HEK293 (cell line): ENCODE measurements around the gene CNOT6L.

ENCODE experiments used
- CTCF ChIA-PET: fragments of 350-600 bp; formaldehyde crosslinking; extraction: SDS; loops from one replicate; lab custom pipeline; 2021; ENCODE audit warnings: antibody characterized with exemption; lab: Yijun Ruan, JAX
- POLR2A ChIA-PET: fragments of 300-600 bp; formaldehyde crosslinking; extraction: SDS; loops from one replicate; lab custom pipeline; 2020; ENCODE audit warnings: antibody characterized with exemption, inconsistent platforms; lab: Yijun Ruan, JAX
- H3K27ac ChIP-seq: fragments of 200-500 bp; sonication (Bioruptor generic); 2 replicates; pipeline ENCODE4 v1.5.1; 2014; ENCODE audit warnings: low read depth, low read length, control low read depth, inconsistent platforms; ENCODE audit errors: extremely low read depth
- H3K36me3 ChIP-seq, 2 experiments: fragments of 200-500 bp in 1 of 2; sonication (Bioruptor generic) in 1 of 2; 1 replicate in 1 of 2; 2 replicates in 1 of 2; pipeline ENCODE4 v1.5.1; 2014 to 2017; ENCODE audit warnings: inconsistent platforms in 2 of 2, low read length in 2 of 2; ENCODE audit not compliant: control insufficient read depth in 2 of 2, insufficient read depth in 1 of 2
- H3K4me1 ChIP-seq: fragments of 200-500 bp; sonication (Bioruptor generic); 2 replicates; pipeline ENCODE4 v1.5.1; 2014; ENCODE audit warnings: mild to moderate bottlenecking, low read length, inconsistent platforms; ENCODE audit not compliant: control insufficient read depth, insufficient read depth
- H3K4me3 ChIP-seq: 2 replicates; pipeline ENCODE4 v1.5.1; 2011; ENCODE audit warnings: low read depth, mild to moderate bottlenecking, control low read depth, low read length, moderate library complexity
- H3K9me3 ChIP-seq: fragments of 200-500 bp; sonication (Bioruptor generic); 2 replicates; pipeline ENCODE4 v1.5.1; 2014; ENCODE audit warnings: low read depth, low read length, inconsistent platforms; ENCODE audit not compliant: control insufficient read depth, insufficient read depth
- CTCF ChIP-seq: fragments of 450-650 bp; formaldehyde crosslinking; IDR thresholded peaks from 2 replicates; pipeline ENCODE4 v1.5.1; 2016; ENCODE audit warnings: missing biosample characterization, missing genetic modification characterization
- GLI4 ChIP-seq: fragments of 450-650 bp; formaldehyde crosslinking; IDR thresholded peaks from 2 replicates; pipeline ENCODE4 v1.5.1; 2016; ENCODE audit warnings: missing biosample characterization, missing genetic modification characterization
- IKZF3 ChIP-seq: fragments of 450-650 bp; IDR thresholded peaks from 2 replicates; pipeline ENCODE4 v1.5.0; 2018; ENCODE audit warnings: missing biosample characterization, mild to moderate bottlenecking, missing genetic modification characterization, moderate library complexity
- KLF16 ChIP-seq: fragments of 450-650 bp; formaldehyde crosslinking; IDR thresholded peaks from 2 replicates; pipeline ENCODE4 v1.5.1; 2017; ENCODE audit warnings: missing biosample characterization, missing genetic modification characterization
- MZF1 ChIP-seq: fragments of 450-650 bp; formaldehyde crosslinking; IDR thresholded peaks from 2 replicates; pipeline ENCODE4 v1.5.1; 2017; ENCODE audit warnings: missing biosample characterization, missing genetic modification characterization, borderline replicate concordance
- PRDM1 ChIP-seq: fragments of 450-650 bp; formaldehyde crosslinking; IDR thresholded peaks from 2 replicates; pipeline ENCODE4; 2016; ENCODE audit warnings: missing biosample characterization, missing genetic modification characterization
- PRDM10 ChIP-seq: fragments of 450-650 bp; formaldehyde crosslinking; IDR thresholded peaks from 2 replicates; pipeline ENCODE4 v1.5.1; 2016; ENCODE audit warnings: missing biosample characterization, missing genetic modification characterization
- SP2 ChIP-seq: fragments of 450-650 bp; formaldehyde crosslinking; IDR thresholded peaks from 2 replicates; pipeline ENCODE4 v1.5.1; 2016; ENCODE audit warnings: missing biosample characterization, missing genetic modification characterization
- SP7 ChIP-seq: fragments of 450-650 bp; formaldehyde crosslinking; IDR thresholded peaks from 2 replicates; pipeline ENCODE4 v1.5.1; 2016; ENCODE audit warnings: missing biosample characterization, missing genetic modification characterization
- ZBTB11 ChIP-seq: fragments of 450-650 bp; formaldehyde crosslinking; conservative IDR thresholded peaks from 2 replicates; pipeline ENCODE4 v1.5.1; 2016; ENCODE audit warnings: low read depth, missing biosample characterization, missing genetic modification characterization
- ZBTB17 ChIP-seq: fragments of 450-650 bp; formaldehyde crosslinking; IDR thresholded peaks from 2 replicates; pipeline ENCODE4 v1.5.1; 2016; ENCODE audit warnings: missing biosample characterization, missing genetic modification characterization
- ZBTB20 ChIP-seq: fragments of 450-650 bp; formaldehyde crosslinking; IDR thresholded peaks from 2 replicates; pipeline ENCODE4 v1.5.1; 2016; ENCODE audit warnings: missing biosample characterization, missing genetic modification characterization
- ZBTB6 ChIP-seq: fragments of 450-650 bp; formaldehyde crosslinking; IDR thresholded peaks from 2 replicates; pipeline ENCODE4 v1.5.1; 2017; ENCODE audit warnings: missing biosample characterization, missing genetic modification characterization
- ZEB2 ChIP-seq: fragments of 450-650 bp; formaldehyde crosslinking; IDR thresholded peaks from 2 replicates; pipeline ENCODE4 v1.5.1; 2016; ENCODE audit warnings: missing biosample characterization, missing genetic modification characterization
- ZFP69B ChIP-seq: fragments of 450-650 bp; formaldehyde crosslinking; IDR thresholded peaks from 2 replicates; pipeline ENCODE4 v1.5.1; 2016; ENCODE audit warnings: missing biosample characterization, missing genetic modification characterization
- ZNF157 ChIP-seq: fragments of 450-650 bp; formaldehyde crosslinking; IDR thresholded peaks from 2 replicates; pipeline ENCODE4 v1.5.1; 2016; ENCODE audit warnings: missing biosample characterization, missing genetic modification characterization
- ZNF2 ChIP-seq: fragments of 450-650 bp; formaldehyde crosslinking; IDR thresholded peaks from 2 replicates; pipeline ENCODE4 v1.5.1; 2016; ENCODE audit warnings: missing biosample characterization, missing genetic modification characterization
- ZNF24 ChIP-seq: fragments of 450-650 bp; formaldehyde crosslinking; IDR thresholded peaks from 2 replicates; pipeline ENCODE4 v1.5.1; 2016; ENCODE audit warnings: missing biosample characterization, missing genetic modification characterization
- ZNF341 ChIP-seq: fragments of 450-650 bp; formaldehyde crosslinking; IDR thresholded peaks from 2 replicates; pipeline ENCODE4; 2016; ENCODE audit warnings: low read depth, missing biosample characterization, missing genetic modification characterization
- ZNF366 ChIP-seq: fragments of 450-650 bp; formaldehyde crosslinking; conservative IDR thresholded peaks from 2 replicates; pipeline ENCODE4 v1.5.1; 2016; ENCODE audit warnings: missing biosample characterization, missing genetic modification characterization
- ZNF513 ChIP-seq: fragments of 450-650 bp; IDR thresholded peaks from 2 replicates; pipeline ENCODE4 v1.5.1; 2018; ENCODE audit warnings: missing biosample characterization, missing genetic modification characterization
- ZNF571 ChIP-seq: fragments of 450-650 bp; formaldehyde crosslinking; IDR thresholded peaks from 2 replicates; pipeline ENCODE4 v1.5.0; 2017; ENCODE audit warnings: missing biosample characterization, missing genetic modification characterization
- ZNF580 ChIP-seq: fragments of 450-650 bp; formaldehyde crosslinking; IDR thresholded peaks from 2 replicates; pipeline ENCODE4 v1.5.1; 2016; ENCODE audit warnings: missing biosample characterization, missing genetic modification characterization
- ZNF629 ChIP-seq: fragments of 450-650 bp; formaldehyde crosslinking; IDR thresholded peaks from 2 replicates; pipeline ENCODE4 v1.5.1; 2017; ENCODE audit warnings: missing biosample characterization, missing genetic modification characterization
- ZNF660 ChIP-seq: fragments of 450-650 bp; IDR thresholded peaks from 2 replicates; pipeline ENCODE4 v1.5.1; 2018; ENCODE audit warnings: missing biosample characterization, mild to moderate bottlenecking, missing genetic modification characterization
- ZNF837 ChIP-seq: fragments of 450-650 bp; formaldehyde crosslinking; IDR thresholded peaks from 2 replicates; pipeline ENCODE4 v1.5.1; 2016; ENCODE audit warnings: missing biosample characterization, missing genetic modification characterization

CNOT6L gene

GRCh38 chr4:77818073-77818601 is 1.0 kb downstream of the CNOT6L start:
- peak overlapping the region; percentile 80 for H3K4me3 ChIP-seq
- POLR2A ChIA-PET = interaction anchor here (0.5 to 1.8 kb wide), 3 partner anchors 44 to 1122 kb away, joined by 3 to 11 read pairs (median 4); partner anchors contain the start of genes MRPL1 and PAQR3
- TF ChIP-seq ZNF24 (tag by site-specific recombination) = 0 out of 2 replicates have a peak, but pooled peaks have one; percentile 49
- 0 out of 2 replicates have a peak, but pooled peaks have one; percentile 16 for TF ChIP-seq PRDM10 (tag by site-specific recombination)
- peak; percentile 17; the same call in 1 of the 2 replicates for TF ChIP-seq ZEB2 (tag by site-specific recombination)
- no peak for TF ChIP-seq ZNF571 (tag by site-specific recombination)
- peak; percentile 63 for TF ChIP-seq SP2 (tag by site-specific recombination)
- peak; percentile 81; the same call in 1 of the 2 replicates for TF ChIP-seq ZBTB6 (tag by site-specific recombination)
- peak; percentile 26; the same call in 1 of the 2 replicates for TF ChIP-seq SP7 (tag by site-specific recombination)
- no peak for TF ChIP-seq ZNF157 (tag by site-specific recombination)
- TF ChIP-seq KLF16 = peak; percentile 68; the same call in 1 of the 2 replicates
- peak; percentile 30; the same call in 1 of the 2 replicates for TF ChIP-seq ZBTB11 (tag by site-specific recombination)
- peak; percentile 87 for TF ChIP-seq ZBTB17 (tag by site-specific recombination)
- 0 out of 2 replicates have a peak, but pooled peaks have one; percentile 34 for TF ChIP-seq ZFP69B (tag by site-specific recombination)
- no peak for TF ChIP-seq GLI4 (tag by site-specific recombination)
- TF ChIP-seq PRDM1 (tag by site-specific recombination) = peak; percentile 51; the same call in 1 of the 2 replicates
- no peak for TF ChIP-seq ZNF837 (tag by site-specific recombination)
- no peak for TF ChIP-seq ZNF580
- TF ChIP-seq ZNF366 (tag by site-specific recombination) = peak; percentile 67
- TF ChIP-seq IKZF3 (tag by site-specific recombination) = peak; percentile 68
- TF ChIP-seq CTCF = peak; percentile 47
- peak; percentile 59; the same call in 1 of the 2 replicates for TF ChIP-seq ZNF2 (tag by site-specific recombination)
- TF ChIP-seq ZNF629 = peak; percentile 26; the same call in 1 of the 2 replicates
- peak; percentile 66 for TF ChIP-seq ZNF513 (tag by site-specific recombination)
- 0 out of 2 replicates have a peak, but pooled peaks have one; percentile 15 for TF ChIP-seq MZF1 (tag by site-specific recombination)
- peak; percentile 9; the same call in 1 of the 2 replicates for TF ChIP-seq ZNF660 (tag by site-specific recombination)
- peak; percentile 39; the same call in 1 of the 2 replicates for TF ChIP-seq ZNF341 (tag by site-specific recombination)
- TF ChIP-seq ZBTB20 (tag by site-specific recombination) = peak; percentile 45
- no peaks in the 10 kb centered on the region for H3K36me3 ChIP-seq
- 0 out of 2 replicates have a peak, but pooled peaks cover 3% of the 10 kb centered on the region for H3K4me1 ChIP-seq
- no peaks in the 10 kb centered on the region for H3K9me3 ChIP-seq
- CTCF ChIA-PET = interaction anchor here (0.6 to 1.4 kb wide), 6 partner anchors 17 to 294 kb away, joined by 3 to 5 read pairs (median 4); no protein-coding TSS in a partner anchor
- H3K27ac ChIP-seq = peak overlapping the region; percentile 92
